GM18502 (cell line): ENCODE measurements around the gene SLC7A5.

ENCODE experiments used
- ATAC-seq: cut with Tn5 transposase; IDR thresholded peaks from one replicate; pipeline ENCODE4 v1.9.1; 2021; ENCODE audit warnings: mild to moderate bottlenecking; ENCODE audit not compliant: unreplicated experiment, poor library complexity

SLC7A5 gene

GRCh38 chr16:87847785-87848675, 21.3 kb downstream of the SLC7A5 start:
- ATAC-seq = no peak

DNA sequence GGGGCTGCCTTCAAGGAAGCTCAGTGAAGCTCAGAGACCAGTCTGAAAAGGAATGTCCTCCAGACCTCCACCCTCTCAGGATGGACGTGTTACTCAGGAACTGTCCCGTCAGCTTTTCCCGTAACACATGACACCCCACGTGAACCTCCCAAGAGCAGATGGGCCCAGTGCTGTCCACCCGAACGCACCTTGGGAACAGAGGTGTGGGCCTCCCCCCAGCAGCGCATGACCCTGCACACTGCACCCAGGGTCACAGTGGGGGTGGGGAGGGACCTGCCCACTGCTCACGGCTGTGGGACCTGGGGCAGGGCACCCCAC, 21.9 kb downstream of the SLC7A5 start:
- ATAC-seq = no peak

- no peak for ATAC-seq
Observed at GRCh38 chr16:87846705-87847466, 22.4 kb downstream of the SLC7A5 start.

GRCh38 chr16:87845807-87846619, 23.3 kb downstream of the SLC7A5 start:
- ATAC-seq = no peak

DNA sequence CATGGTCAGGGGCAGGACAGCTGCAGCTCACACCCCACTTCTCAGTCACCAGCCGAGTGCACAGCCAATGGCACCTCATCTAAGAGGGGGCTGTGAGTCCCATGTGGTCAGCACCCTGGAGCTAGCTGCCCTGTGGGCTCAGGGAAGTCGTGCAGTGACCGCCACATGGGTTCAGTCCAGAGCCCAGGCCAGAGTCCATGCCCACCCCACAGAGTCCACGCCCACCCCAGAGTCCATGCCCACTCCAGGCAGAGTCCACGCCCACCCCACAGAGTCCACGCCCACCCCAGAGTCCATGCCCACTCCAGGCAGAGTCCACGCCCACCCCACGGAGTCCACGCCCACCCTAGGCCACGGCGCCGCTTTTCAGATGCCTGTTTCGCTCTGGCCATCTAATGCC, 24.1 kb downstream of the SLC7A5 start:
- no peak for ATAC-seq

DNA sequence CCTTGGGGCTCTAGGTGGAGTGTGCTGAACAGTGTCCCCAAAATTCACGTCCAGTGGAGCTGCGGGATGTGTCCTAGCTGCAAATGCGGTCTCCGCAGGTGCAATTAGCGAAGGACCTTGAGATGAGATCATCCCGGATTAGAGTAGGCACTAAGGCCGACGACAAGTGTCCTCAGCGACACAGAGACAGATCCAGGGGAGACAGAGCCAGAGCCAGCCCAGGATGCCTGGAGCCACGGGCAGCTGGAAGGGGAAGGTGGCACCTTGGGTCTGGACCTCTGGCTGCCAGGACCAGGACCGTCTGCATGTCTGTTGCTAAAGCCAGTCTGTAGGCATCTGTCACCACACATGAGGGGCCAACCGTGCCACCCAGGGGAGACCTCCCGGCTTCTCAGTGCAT, 24.5 kb downstream of the SLC7A5 start:
- ATAC-seq = no peak

- ATAC-seq = no peak
Observed at GRCh38 chr16:87844120-87844733, 25.1 kb downstream of the SLC7A5 start.

DNA sequence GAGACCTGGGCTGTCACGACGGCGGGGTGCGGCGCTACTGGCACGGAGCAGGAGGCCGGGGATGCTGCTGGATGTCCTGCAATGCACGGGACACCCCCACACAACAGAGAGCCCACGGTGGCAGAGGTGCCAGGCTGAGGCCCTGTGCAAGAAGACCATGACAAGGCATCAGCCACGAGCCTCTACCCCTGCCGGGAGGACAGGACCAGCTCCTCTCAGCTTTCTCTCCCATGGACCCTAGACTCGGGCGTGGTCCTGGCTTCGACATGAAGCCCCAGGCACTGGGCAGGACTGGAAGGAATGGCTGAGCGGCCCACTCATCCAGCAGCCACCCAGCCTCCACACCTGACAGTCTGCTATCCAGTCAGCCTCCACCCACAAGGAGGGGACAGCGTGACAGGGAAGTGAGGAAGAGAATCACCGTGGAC, 25.6 kb downstream of the SLC7A5 start:
- no peak for ATAC-seq

DNA sequence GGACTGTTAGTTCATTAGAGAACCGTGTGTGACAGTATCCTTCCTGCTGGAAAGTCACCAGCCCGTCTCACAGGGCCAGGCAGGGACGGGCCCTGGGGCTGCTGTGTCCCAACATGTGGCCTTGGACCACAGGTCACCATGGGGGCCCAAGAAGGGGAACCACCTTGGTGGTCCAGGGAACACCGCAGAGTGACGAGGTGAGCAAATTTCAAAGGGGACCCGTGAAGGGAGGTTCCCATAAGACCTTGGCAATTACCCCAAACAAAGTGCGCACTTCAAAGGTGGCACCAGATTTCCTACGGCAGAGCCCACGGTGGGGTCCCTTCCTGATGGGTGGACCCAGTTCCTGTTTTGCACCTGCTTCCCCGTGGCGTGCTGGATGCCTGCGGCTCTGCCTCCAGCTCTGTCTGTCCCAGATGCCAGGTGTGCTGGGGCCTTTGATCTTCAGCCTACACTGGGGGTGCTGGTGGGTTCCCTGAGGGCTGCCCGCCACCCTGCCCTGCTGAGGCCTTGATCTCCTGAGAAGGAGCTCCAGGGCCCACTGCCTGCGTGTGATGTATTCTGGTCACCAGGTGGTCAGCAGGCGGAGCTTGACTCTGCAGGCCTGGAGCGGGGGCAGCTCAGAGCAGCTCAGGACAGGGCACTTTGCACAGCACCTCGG, 27.0 kb downstream of the SLC7A5 start:
- no peak for ATAC-seq

- no peak for ATAC-seq
Observed at GRCh38 chr16:87841340-87842208, 27.7 kb downstream of the SLC7A5 start.

- no peak for ATAC-seq
Observed at GRCh38 chr16:87840271-87840978, 28.9 kb downstream of the SLC7A5 start.

GRCh38 chr16:87839542-87840270, 29.6 kb downstream of the SLC7A5 start:
- no peak for ATAC-seq

- ATAC-seq = no peak
Observed at GRCh38 chr16:87838643-87839541, 30.4 kb downstream of the SLC7A5 start.

- ATAC-seq = no peak
Observed at GRCh38 chr16:87837627-87838289, 31.5 kb downstream of the SLC7A5 start.

DNA sequence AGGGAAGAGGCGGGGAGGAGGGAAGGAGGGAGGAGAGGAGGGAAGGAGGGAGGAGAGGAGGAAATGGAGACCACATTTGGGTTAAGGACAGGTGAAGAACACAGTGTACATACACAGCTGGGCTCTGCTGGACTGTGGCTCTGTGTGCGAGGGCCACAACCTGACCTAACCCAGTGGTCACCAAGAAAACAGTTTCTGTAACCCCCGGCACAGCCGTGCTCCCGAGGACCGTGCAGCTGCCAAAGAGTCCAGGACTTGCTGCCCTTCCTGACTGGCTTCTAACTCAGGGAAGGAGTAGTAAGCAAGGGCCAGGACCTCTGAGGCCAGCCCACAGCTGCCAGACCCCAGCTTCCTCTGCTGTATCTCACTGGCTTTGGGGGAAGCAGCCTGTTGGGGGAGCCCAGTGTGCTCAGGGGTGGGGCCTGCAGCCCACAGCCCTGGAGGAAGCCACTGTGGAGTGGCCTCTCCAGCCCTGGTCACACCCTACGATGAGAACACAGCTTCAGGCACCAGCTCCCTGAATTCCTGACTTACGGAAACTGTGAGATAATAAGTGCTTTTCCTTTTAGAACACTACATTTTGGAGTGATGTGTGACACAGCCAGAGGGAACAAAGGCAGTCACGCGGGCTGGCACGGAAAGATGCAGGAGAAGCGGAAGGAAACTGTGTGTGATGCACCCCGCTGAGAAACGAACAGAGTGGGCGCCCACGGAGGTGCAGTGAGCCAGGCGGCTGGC, 32.3 kb downstream of the SLC7A5 start:
- no peak for ATAC-seq
